Kidney glomerular epithelial cell (primary cell): ENCODE results near the gene PAK2.
"Not testable (repeated sequence)": the region's sequence is repeated elsewhere in the genome, so short reads cannot be mapped to it uniquely, and the experiment has no call there.

ENCODE experiments used
- DNase-seq: peaks from one replicate; lab custom pipeline; 2025; lab: John Stamatoyannopoulos, UW

The PAK2 gene

GRCh38 chr3:196844235-196845219, 104.9 kb downstream of the PAK2 start:
- not testable (repeated sequence) for DNase-seq

GRCh38 chr3:196848375-196848774, 108.7 kb downstream of the PAK2 start:
- not testable (repeated sequence) for DNase-seq

GRCh38 chr3:196849180-196849741, 109.6 kb downstream of the PAK2 start:
- DNase-seq: no peak

GRCh38 chr3:196863000-196863399, 123.3 kb downstream of the PAK2 start:
- DNase-seq: not testable (repeated sequence)

- no peak for DNase-seq
These were observed 127.5 kb downstream of the PAK2 start for GRCh38 chr3:196867155-196867506.

GRCh38 chr3:196867507-196868296, 128.0 kb downstream of the PAK2 start, which contains the start of gene SENP5:
TSS of gene SENP5 (plus strand) at chr3:196867920. CDS start at chr3:196885182, 17,262 bp downstream.
- DNase-seq: peak; percentile 81

GRCh38 chr3:196868297-196868661, 128.6 kb downstream of the PAK2 start:
- peak; percentile 20 for DNase-seq

GRCh38 chr3:196872316-196872715, 132.7 kb downstream of the PAK2 start:
- no peak for DNase-seq

GRCh38 chr3:196874511-196875094, 134.9 kb downstream of the PAK2 start:
- not testable (repeated sequence) for DNase-seq

- no peak for DNase-seq
These were observed 135.6 kb downstream of the PAK2 start for GRCh38 chr3:196875258-196875657.
